ENCODE results near the gene CNN3. TPM values are rescaled to one million over a fixed set of nuclear protein-coding genes. Genes with fewer than 3 reads are reported as not detected.

The CNN3 gene
- total RNA-seq, 1 donor from 2014 or later: 238 TPM

DNA sequence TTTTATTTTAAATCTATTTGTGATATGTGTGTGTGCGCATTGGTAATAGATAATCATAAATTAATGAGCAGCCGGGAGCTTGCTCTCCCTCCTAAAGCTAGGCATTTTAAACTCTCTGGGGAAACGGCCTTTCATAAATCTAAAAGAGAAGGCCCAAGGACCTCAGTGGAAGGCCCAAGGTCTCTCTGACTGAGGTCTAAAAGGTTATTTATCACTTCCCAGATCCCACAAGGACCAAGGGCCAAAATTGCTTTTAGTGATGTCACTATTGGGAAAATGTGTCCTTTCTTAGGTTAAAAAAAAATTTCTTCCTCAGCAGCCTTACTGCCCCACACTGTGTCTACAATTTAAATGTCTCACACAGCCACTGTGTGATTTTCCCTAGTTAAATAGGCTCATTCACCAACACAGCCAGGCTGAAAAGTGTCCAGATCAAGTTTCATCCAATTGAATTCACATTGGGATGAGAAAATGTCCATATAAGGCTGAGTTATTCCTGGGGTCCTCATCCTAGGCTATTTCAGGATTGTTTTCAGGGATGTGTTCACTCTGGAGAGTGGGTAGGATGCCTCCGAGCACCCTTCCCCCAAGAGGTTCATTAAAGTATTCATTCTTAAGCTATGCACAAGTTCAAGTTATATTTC is 60.6 kb downstream of the CNN3 start:
- TF ChIP-seq, protein P1, sequence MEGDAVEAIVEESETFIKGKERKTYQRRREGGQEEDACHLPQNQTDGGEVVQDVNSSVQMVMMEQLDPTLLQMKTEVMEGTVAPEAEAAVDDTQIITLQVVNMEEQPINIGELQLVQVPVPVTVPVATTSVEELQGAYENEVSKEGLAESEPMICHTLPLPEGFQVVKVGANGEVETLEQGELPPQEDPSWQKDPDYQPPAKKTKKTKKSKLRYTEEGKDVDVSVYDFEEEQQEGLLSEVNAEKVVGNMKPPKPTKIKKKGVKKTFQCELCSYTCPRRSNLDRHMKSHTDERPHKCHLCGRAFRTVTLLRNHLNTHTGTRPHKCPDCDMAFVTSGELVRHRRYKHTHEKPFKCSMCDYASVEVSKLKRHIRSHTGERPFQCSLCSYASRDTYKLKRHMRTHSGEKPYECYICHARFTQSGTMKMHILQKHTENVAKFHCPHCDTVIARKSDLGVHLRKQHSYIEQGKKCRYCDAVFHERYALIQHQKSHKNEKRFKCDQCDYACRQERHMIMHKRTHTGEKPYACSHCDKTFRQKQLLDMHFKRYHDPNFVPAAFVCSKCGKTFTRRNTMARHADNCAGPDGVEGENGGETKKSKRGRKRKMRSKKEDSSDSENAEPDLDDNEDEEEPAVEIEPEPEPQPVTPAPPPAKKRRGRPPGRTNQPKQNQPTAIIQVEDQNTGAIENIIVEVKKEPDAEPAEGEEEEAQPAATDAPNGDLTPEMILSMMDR (IDR thresholded peaks at IDR 0.05): no peak
- no peak for DNase-seq (ENCODE audit: extremely low spot score, unreplicated experiment)
- Mint-ChIP-seq H3K27ac (ENCODE audit: unreplicated experiment) (peak overlapping the region; percentile 96), H3K27me3 (ENCODE audit: unreplicated experiment) (no peaks in the 10 kb centered on the region), H3K36me3 (ENCODE audit: unreplicated experiment) (no peaks in the 10 kb centered on the region), H3K9me3 (ENCODE audit: unreplicated experiment) (no peaks in the 10 kb centered on the region), H3K4me3 (ENCODE audit: unreplicated experiment) (peak overlapping the region; percentile 8), H3K4me1 (ENCODE audit: unreplicated experiment) (peaks cover 56% of the 10 kb centered on the region)

DNA sequence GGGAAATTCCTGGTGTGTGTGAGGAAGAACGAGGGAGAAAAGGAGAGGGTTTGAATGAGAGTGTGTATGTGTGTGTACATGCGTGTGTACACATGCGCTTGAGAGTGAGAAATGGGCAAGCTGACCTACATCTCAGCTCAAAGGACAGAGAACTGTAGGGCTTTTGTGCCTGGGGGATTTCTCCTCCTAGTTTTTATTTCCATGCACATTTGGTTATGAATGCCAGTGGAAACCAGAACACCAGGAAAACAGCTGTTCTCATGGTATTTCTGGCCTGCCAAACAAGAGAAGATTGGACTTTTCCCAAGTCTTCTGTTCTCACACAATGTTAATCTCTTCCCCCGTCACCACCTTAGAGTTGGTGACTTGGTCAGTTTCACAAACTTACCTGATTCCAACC is 61.5 kb downstream of the CNN3 start:
- Mint-ChIP-seq H3K4me1 (ENCODE audit: unreplicated experiment) (peaks cover 56% of the 10 kb centered on the region), H3K27me3 (ENCODE audit: unreplicated experiment) (no peaks in the 10 kb centered on the region), H3K27ac (ENCODE audit: unreplicated experiment) (peak overlapping the region; percentile 96), H3K4me3 (ENCODE audit: unreplicated experiment) (no peak overlapping the region), H3K36me3 (ENCODE audit: unreplicated experiment) (no peaks in the 10 kb centered on the region), H3K9me3 (ENCODE audit: unreplicated experiment) (no peaks in the 10 kb centered on the region)
- TF ChIP-seq, protein P1 (IDR thresholded peaks at IDR 0.05): no peak
- DNase-seq (ENCODE audit: extremely low spot score, unreplicated experiment): no peak

DNA sequence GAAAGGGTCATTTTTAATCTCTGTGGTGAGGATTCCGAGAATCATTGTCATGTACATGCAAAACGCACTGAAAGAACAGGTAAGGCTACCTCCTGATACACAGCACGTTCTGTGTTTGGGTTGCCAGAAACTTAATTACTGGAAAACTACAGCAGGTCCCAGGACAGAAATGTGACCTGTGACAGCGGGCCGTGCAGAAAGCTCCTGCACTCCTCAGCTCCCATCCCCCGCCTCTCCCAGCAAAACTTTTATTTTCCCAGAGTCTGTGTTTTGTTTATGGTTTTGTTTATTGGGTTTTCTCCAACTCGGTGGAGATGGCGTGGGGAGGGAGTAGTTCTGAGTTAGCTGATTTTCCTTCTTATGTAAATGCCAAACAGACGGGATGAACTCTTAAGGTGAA is 62.1 kb downstream of the CNN3 start:
- H3K36me3 Mint-ChIP-seq (ENCODE audit: unreplicated experiment): no peaks in the 10 kb centered on the region
- no peak for DNase-seq (ENCODE audit: extremely low spot score, unreplicated experiment)
- H3K27ac Mint-ChIP-seq (ENCODE audit: unreplicated experiment): peak overlapping the region; percentile 96
- TF ChIP-seq, protein P1 (IDR thresholded peaks at IDR 0.05): no peak
- no peaks in the 10 kb centered on the region for H3K27me3 Mint-ChIP-seq (ENCODE audit: unreplicated experiment)
- H3K9me3 Mint-ChIP-seq (ENCODE audit: unreplicated experiment): no peaks in the 10 kb centered on the region
- H3K4me1 Mint-ChIP-seq (ENCODE audit: unreplicated experiment): peaks cover 59% of the 10 kb centered on the region
- peak overlapping the region; percentile 3 for H3K4me3 Mint-ChIP-seq (ENCODE audit: unreplicated experiment)

DNA sequence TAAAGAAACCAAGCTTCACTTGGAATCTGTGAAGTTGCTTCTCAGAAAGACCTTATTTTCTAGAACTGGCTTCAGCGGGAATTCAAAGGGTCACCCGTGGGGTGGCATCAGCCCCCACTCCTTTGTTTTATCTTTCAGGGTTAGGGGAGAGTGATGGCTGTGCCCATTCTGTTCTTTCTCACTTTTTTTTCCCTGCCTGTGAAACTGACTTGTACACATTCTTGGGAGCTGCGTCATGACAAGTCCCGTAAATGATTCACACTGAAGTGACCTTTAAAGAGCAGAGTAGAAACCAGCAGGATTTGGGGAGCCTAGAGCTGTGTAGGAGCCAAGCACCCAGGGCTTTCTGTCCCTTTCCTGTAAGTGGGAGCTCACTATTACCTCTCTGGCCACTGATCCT is 63.0 kb downstream of the CNN3 start:
- TF ChIP-seq, protein P1 (IDR thresholded peaks at IDR 0.05): no peak
- Mint-ChIP-seq H3K9me3 (ENCODE audit: unreplicated experiment) (no peaks in the 10 kb centered on the region), H3K36me3 (ENCODE audit: unreplicated experiment) (no peaks in the 10 kb centered on the region), H3K4me3 (ENCODE audit: unreplicated experiment) (peak overlapping the region; percentile 30), H3K27me3 (ENCODE audit: unreplicated experiment) (no peaks in the 10 kb centered on the region), H3K27ac (ENCODE audit: unreplicated experiment) (peak overlapping the region; percentile 96), H3K4me1 (ENCODE audit: unreplicated experiment) (peaks cover 61% of the 10 kb centered on the region)
- DNase-seq (ENCODE audit: extremely low spot score, unreplicated experiment): no peak

DNA sequence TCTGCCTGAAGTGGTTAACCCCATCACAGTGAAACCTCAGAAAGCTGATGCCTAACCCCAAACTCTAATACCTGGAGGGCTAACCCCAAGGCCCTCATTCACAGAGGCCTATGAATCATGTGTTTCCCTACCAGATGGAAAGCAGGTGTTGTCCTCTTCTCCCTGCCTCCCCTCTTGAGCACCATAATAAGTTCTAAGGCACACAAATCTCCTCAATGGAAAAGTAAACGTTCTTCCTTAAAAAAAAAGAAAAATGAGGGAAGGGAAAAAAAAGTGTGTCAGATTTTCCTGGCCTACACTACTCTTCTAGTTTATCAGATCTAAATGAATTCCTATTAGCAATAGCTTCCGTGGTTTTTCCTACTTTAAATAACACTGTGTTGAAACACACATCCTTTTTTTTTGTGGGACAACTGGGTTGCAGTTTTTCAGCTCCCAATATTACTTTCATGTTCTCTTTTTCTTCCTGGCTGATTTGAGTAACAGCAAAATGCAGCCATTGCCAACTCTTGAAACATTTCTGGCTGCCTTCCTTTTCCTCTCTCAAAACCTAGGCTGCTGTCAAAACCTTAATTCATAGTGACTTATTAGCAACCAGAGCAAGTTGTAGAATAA is 63.5 kb downstream of the CNN3 start:
- no peak for DNase-seq (ENCODE audit: extremely low spot score, unreplicated experiment)
- H3K4me3 Mint-ChIP-seq (ENCODE audit: unreplicated experiment): peak overlapping the region; percentile 30
- peaks cover 62% of the 10 kb centered on the region for H3K4me1 Mint-ChIP-seq (ENCODE audit: unreplicated experiment)
- peak overlapping the region; percentile 96 for H3K27ac Mint-ChIP-seq (ENCODE audit: unreplicated experiment)
- H3K36me3 Mint-ChIP-seq (ENCODE audit: unreplicated experiment): no peaks in the 10 kb centered on the region
- H3K9me3 Mint-ChIP-seq (ENCODE audit: unreplicated experiment): no peaks in the 10 kb centered on the region
- TF ChIP-seq, protein P1 (IDR thresholded peaks at IDR 0.05): no peak
- no peaks in the 10 kb centered on the region for H3K27me3 Mint-ChIP-seq (ENCODE audit: unreplicated experiment)
